Dermis blood vessel endothelial cell (primary cell): ENCODE data around the gene C11orf52. TPM values are rescaled to one million over a fixed set of nuclear protein-coding genes. Genes with fewer than 3 reads are reported as not detected.
"Not testable (repeated sequence)": the region's sequence is repeated elsewhere in the genome, so short reads cannot be mapped to it uniquely, and the experiment has no call there.

Source experiments
- DNase-seq: peaks from one replicate; pipeline ENCODE4 v3.0.0; 2010
- total RNA-seq: library from RNA; depleted of rRNA; stranded (reverse); fragments of >200 nt; gene quantifications from 2 replicates; pipeline ENCODE4 v1.2.3, GENCODE V29; 2014

Gene C11orf52
- 0.17 and 0.47 TPM in 2 replicates for total RNA-seq

GRCh38 chr11:111918390-111919256 lies at the start of gene C11orf52:
Gene C11orf52, plus strand, starts transcription at chr11:111918913. Its CDS starts 60 bp downstream, at chr11:111918973.
- DNase-seq = peak; percentile 84

- DNase-seq = no peak
These were observed 48.6 kb upstream of the C11orf52 start for GRCh38 chr11:111870113-111870512.

GRCh38 chr11:111870522-111870885 lies 48.2 kb upstream of the C11orf52 start:
- no peak for DNase-seq

GRCh38 chr11:111870886-111871692 lies 47.6 kb upstream of the C11orf52 start, which contains the start of gene ALG9:
Gene ALG9, minus strand, starts transcription at chr11:111871581. Its CDS starts 99 bp downstream, at chr11:111871482.
- peak; percentile 89 for DNase-seq

DNA sequence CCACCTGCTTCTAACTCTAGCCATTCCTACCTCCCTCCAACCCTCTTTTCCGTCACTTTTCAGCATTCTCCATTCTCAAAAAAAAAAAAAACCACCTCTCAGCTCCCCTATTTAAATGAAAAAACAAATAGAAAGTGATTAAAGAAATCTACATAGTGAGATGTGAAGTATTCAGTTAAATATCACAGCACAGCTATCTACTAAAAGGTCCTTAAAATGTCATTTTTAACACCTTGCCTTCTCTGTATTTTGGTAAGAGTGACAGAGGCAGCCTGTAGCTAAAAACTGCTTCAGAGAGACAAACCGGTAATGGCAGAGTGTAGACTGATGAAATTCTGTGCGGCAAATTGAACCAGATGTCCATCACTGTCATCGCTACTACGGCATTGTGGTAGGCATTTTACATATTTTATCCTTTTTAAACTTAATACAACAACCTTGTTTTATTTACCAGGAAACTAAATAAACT lies 47.0 kb upstream of the C11orf52 start:
- DNase-seq = no peak

DNA sequence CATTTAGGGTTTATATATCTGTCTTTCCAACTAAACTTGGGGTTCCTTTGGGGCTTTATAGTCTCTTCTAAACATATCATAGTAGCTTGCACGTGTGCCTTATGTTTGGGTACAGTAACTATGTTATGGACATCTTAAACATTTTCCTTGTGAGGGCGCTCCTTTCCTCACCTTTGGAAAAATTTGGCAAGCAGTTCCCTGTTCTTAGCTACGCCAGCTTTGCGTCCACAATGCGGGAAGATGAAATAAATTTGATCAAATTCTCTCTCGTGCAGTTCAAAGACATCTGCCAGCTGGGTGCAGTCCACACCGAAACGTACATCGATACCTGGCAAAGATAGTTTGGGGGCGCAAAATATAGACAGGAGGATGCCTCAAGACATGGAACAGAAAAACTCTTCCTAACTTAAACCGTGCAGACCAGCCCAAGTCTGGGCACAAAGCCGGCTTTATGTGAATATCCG lies 40.3 kb upstream of the C11orf52 start:
- DNase-seq = peak; percentile 29

GRCh38 chr11:111878849-111879636 lies 39.7 kb upstream of the C11orf52 start, which contains the start of the genes CFAP68 and FDXACB1:
Gene CFAP68, plus strand, starts transcription at chr11:111879541. Its CDS starts 20 bp downstream, at chr11:111879561.
Gene FDXACB1, minus strand, starts transcription at chr11:111879165. Its CDS starts 33 bp downstream, at chr11:111879132.
- DNase-seq = peak; percentile 99

DNA sequence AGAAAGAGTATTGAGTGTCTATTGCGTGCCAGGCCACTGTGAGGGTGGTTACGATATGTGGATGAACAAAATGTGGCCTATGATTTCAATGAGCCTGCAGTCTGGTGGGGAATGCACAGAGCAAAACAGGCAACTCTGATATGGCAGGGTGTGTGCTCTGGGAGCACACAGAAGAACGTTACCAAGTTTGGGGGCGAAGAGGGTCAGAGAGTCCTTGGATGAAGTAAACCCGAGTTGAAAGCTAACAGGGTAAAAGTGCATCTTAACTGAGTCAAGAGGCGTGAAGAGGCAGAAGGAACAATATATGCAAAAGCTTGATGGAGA lies 39.1 kb upstream of the C11orf52 start:
- DNase-seq = no peak

DNA sequence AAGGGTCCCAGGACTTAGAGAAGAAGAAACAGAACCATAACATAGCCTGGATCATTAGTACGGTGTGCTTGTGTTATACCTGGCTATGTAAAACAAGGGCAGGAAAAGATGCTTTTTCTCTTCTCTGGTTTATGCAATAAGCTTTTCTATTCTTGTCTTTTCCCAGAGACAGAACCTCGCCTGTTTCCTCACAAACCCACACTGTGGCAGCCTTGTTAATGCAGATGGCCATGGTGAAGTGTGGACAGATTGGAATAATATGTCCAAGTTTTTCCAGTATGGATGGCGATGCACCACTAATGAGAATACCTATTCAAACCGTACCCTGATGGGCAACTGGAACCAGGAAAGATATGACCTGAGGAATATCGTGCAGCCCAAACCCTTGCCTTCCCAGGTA lies 36.5 kb upstream of the C11orf52 start:
- DNase-seq = no peak

GRCh38 chr11:111885053-111885452 lies 33.7 kb upstream of the C11orf52 start:
- not testable (repeated sequence) for DNase-seq

DNA sequence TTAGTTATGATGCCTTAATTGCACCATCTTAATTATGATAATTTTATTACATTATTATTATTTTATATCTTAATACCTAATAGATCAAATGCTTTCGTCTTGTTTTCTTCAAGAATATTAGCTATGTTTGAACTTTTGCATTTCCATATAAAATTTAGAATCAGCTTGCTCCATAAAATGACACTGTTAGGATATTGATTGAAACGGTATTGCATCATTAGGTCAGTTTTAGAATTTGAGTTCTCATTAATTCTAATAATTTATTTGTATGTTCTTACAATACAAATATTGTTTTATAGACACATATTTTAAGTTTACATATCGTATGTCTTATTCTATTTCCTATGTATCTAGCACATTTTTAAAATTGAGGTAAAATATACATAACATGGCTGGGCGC lies 32.7 kb upstream of the C11orf52 start:
- DNase-seq = no peak

- DNase-seq = no peak
These were observed 31.9 kb upstream of the C11orf52 start for GRCh38 chr11:111886844-111887243.

DNA sequence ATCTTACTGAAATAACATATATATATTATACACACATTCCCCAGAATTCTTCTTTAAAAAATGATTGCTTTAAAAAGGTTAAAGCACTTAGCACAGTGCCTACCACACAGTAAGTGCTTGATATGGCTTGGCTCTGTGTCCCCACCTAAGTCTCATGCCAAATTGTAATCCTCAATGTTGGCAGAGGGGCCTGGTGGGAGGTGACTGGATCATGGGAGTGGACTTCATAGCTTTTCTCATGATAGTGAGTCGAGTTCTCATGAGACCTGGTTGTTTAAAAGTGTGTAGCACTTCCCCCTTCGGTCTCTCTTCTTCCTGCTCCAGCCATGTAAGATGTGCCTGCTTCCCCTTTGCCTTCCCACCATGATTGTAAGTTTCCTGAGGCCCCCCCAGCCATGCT lies 13.3 kb upstream of the C11orf52 start:
- no peak for DNase-seq

DNA sequence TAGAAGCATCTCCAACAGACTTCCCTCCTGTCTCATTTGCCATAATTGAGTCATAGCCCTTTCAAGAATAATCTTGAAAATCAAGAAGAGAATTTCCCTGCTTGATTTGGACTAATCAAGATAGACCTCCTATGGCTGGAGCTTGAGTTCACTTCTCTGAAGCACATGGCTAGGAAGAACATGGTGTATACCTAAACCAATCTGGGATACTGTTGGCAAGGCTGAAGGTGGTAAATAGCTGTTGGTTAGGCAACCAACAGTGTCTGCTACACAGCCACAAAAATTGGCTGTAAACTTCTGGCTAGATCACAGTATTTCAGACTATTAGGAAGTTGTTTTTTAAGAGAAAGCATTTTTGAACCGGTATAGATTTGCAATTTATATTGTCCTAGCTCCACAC lies 12.0 kb upstream of the C11orf52 start:
- DNase-seq = no peak

- no peak for DNase-seq
These were observed 9.9 kb upstream of the C11orf52 start for GRCh38 chr11:111908639-111909305.

GRCh38 chr11:111909378-111909777 lies 9.3 kb upstream of the C11orf52 start:
- DNase-seq = no peak

GRCh38 chr11:111910676-111911562 lies 7.8 kb upstream of the C11orf52 start:
- DNase-seq = no peak

GRCh38 chr11:111911563-111912401 lies 6.9 kb upstream of the C11orf52 start, which contains the start of gene CRYAB:
Gene CRYAB, minus strand, starts transcription at chr11:111911770. Its CDS starts 46 bp downstream, at chr11:111911724.
- no peak for DNase-seq

DNA sequence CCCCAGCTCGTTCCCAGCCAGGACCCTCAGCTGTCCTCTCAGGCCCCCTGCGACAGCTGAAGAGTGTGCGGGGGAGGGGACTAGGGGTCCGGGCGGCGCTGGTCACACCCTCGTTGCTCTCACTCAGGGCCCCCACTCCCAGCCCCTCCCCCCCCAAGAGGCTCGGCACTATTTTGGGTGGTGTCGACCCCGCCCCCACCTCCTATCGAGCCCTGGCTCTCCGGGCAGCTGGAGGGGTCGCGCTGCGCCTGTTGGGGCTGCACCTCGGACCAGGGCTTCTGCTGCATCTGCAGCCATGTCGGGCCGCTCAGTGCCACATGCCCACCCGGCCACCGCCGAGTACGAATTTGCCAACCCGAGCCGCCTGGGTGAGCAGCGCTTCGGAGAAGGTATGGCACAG lies 6.2 kb upstream of the C11orf52 start, which contains the start of gene HSPB2:
HSPB2 (plus strand) TSS at position 200 of the 400 bp plus-strand sequence; CDS start at position 296, 96 bp downstream.
- DNase-seq = no peak
